BJ (cell line): ENCODE measurements around the gene GORASP2. TPM values are rescaled to one million over a fixed set of nuclear protein-coding genes. Genes with fewer than 3 reads are reported as not detected.

Source experiments
- CTCF ChIA-PET: fragments of 350-600 bp; formaldehyde crosslinking; extraction: SDS; loops from one replicate; lab custom pipeline; 2021; ENCODE audit warnings: antibody characterized with exemption, inconsistent platforms; lab: Yijun Ruan, JAX
- POLR2A ChIA-PET: fragments of 300-600 bp; sonication (Branson Sonifier 250); formaldehyde crosslinking; extraction: SDS; loops from one replicate; lab custom pipeline; 2021; ENCODE audit warnings: antibody characterized with exemption; lab: Charles Lee
- DNase-seq: peaks from one replicate; pipeline ENCODE4 v3.0.0-alpha.2; 2011; ENCODE audit warnings: low read depth
- H3K27me3 ChIP-seq: 2 replicates; pipeline ENCODE4 v1.6.0; 2011; ENCODE audit warnings: low read length; ENCODE audit not compliant: control insufficient read depth, insufficient read depth
- H3K36me3 ChIP-seq: 2 replicates; pipeline ENCODE4 v1.5.1; 2011; ENCODE audit warnings: low read length; ENCODE audit not compliant: control insufficient read depth, insufficient read depth
- H3K4me3 ChIP-seq: 2 replicates; pipeline ENCODE4 v1.5.1; 2011; ENCODE audit warnings: low read depth, mild to moderate bottlenecking, control low read depth, low read length
- CTCF ChIP-seq: IDR thresholded peaks from 2 replicates; pipeline ENCODE4 v1.5.1; 2011; ENCODE audit warnings: low read depth, mild to moderate bottlenecking, control low read depth, inconsistent platforms, low read length, moderate library complexity; ENCODE audit not compliant: insufficient read depth
- polyA plus RNA-seq: library from polyadenylated mRNA; depleted of rRNA; stranded (reverse); fragments of >200 nt; gene quantifications from 2 replicates; pipeline ENCODE4 v1.2.3, GENCODE V29; 2011

The GORASP2 gene
- polyA plus RNA-seq, 1 experiment, result 194 TPM

- DNase-seq, result no peak
- CTCF ChIA-PET, result interaction anchor here (0.6 to 1.8 kb wide), 4 partner anchors 166 to 441 kb away, joined by 3 to 14 read pairs (median 3); no protein-coding TSS in a partner anchor
- TF ChIP-seq CTCF, result no peak
- Histone ChIP-seq H3K4me3 (no peak overlapping the region), H3K27me3 (no peaks in the 10 kb centered on the region), H3K36me3 (no peaks in the 10 kb centered on the region)
- POLR2A ChIA-PET, result no interaction called here
Measured at GRCh38 chr2:170975127-170975942, 46.3 kb downstream of the GORASP2 start.

GRCh38 chr2:170975943-170976270 is 46.9 kb downstream of the GORASP2 start:
- no peaks in the 10 kb centered on the region for H3K36me3 ChIP-seq
- CTCF ChIA-PET, result interaction anchor here (1.2 to 1.7 kb wide), 2 partner anchors 183 to 440 kb away, joined by 3 to 6 read pairs; no protein-coding TSS in a partner anchor
- POLR2A ChIA-PET, result no interaction called here
- DNase-seq, result no peak
- H3K27me3 ChIP-seq, result no peaks in the 10 kb centered on the region
- TF ChIP-seq CTCF, result no peak
- no peak overlapping the region for H3K4me3 ChIP-seq

- CTCF ChIA-PET, result no interaction called here
- H3K4me3 ChIP-seq, result no peak overlapping the region
- POLR2A ChIA-PET, result no interaction called here
- TF ChIP-seq CTCF, result no peak
- no peaks in the 10 kb centered on the region; the same call in 1 of the 2 replicates for H3K36me3 ChIP-seq
- DNase-seq, result no peak
- H3K27me3 ChIP-seq, result no peaks in the 10 kb centered on the region
Measured at GRCh38 chr2:170984079-170984478, 55.0 kb downstream of the GORASP2 start.

GRCh38 chr2:170985407-170985806 is 56.4 kb downstream of the GORASP2 start:
- Histone ChIP-seq H3K36me3 (no peaks in the 10 kb centered on the region; the same call in 1 of the 2 replicates), H3K27me3 (no peaks in the 10 kb centered on the region), H3K4me3 (no peak overlapping the region)
- no peak for TF ChIP-seq CTCF
- ChIA-PET CTCF (no interaction called here), POLR2A (no interaction called here)
- DNase-seq, result no peak

GRCh38 chr2:170986566-170987258 is 57.7 kb downstream of the GORASP2 start:
- Histone ChIP-seq H3K4me3 (no peak overlapping the region), H3K27me3 (no peaks in the 10 kb centered on the region), H3K36me3 (no peaks in the 10 kb centered on the region; the same call in 1 of the 2 replicates)
- CTCF ChIA-PET, result interaction anchor here (1.5 kb wide), 1 partner anchor 429 kb away, joined by 3 read pairs; no protein-coding TSS in a partner anchor
- no peak for DNase-seq
- TF ChIP-seq CTCF, result no peak
- POLR2A ChIA-PET, result no interaction called here
